HuH-7 (cell line): ENCODE data around the gene HINT3.
"Not testable (repeated sequence)": the region's sequence is repeated elsewhere in the genome, so short reads cannot be mapped to it uniquely, and the experiment has no call there.

Source experiments
- DNase-seq: peaks from one replicate; pipeline ENCODE4 v3.0.0; 2011; ENCODE audit warnings: low spot score

Gene HINT3

DNA sequence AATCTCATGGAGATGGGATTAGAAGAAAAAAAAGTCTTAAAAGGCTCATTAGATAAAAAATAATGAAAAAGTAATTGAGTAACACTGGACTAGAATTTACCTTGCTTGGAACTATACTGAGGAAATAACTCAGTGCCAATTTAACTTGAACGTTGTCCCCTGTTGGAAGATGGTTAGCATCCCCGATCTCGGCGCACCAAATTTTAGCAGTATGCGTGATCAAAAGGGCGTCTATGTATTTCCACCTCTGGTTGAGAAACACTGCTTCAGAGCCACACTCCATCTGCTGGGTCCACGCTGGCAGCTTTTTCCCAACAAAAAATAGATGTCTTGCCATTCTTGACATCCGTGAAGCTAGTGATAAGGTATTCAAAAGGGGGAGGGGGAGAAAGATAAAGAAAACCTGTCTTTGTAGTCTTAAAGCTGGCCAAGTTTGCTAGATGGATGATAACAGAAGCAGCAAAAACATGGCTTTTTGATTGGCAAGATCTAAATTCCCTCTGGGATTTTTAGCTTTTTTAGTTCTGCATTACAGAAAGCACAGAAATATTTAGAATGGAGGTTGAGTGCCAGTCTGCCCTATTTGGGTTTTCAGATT lies 6.4 kb downstream of the HINT3 start:
- DNase-seq: no peak

DNA sequence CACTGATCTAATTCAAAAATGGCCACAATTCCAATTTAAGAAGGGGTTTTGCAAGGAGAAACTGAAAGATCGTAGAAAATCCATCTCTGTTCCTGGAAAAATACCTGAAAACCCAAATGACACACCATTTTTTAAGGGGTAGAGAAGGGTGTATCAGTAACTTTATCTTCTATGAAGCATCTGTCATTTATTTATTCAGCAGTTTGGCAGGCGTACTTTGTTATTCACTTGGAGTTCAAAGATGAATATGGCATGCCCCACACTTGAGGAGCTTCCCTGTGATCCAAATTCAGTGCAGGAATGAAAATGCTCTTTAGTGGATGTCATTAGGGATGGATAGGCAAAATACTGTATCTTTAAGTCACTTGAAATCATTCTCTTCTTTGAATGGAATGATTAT lies 7.2 kb downstream of the HINT3 start:
- no peak for DNase-seq

DNA sequence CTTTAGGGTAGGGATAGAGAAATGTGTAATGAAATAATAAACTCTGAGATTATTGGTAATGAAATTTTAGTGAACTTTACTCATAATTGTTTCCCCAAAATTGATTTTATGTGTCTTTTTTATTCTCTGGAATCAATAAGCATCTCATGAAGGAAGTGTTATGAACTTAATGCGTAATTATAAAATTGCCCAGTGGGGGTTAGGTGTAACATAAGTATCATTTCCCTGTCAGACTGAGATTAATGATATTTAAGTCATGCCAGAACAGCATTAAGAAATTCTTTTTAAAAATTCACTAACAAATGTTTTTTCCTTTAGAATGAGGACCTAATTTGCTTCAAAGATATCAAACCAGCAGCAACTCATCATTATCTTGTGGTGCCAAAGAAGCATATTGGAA lies 10.0 kb downstream of the HINT3 start:
- DNase-seq: no peak

DNA sequence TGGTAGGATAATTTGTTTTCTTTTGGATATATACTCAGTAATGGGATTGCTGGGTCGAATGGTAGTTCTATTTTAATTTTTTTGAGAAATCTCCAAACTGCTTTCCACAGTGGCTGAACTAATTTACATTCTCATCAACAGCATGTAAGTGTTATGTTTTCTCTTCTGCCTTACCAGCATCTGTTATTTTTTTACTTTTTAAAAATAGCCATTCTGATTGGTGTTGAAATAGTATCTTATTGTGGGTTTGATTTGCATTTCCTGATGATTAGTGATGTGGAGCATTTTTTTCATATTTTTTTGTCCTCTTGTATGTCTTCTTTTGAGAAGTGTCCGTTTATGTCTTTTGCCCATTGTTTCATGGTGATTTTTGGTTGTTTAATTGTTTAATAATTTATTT lies 11.9 kb downstream of the HINT3 start:
- no peak for DNase-seq

DNA sequence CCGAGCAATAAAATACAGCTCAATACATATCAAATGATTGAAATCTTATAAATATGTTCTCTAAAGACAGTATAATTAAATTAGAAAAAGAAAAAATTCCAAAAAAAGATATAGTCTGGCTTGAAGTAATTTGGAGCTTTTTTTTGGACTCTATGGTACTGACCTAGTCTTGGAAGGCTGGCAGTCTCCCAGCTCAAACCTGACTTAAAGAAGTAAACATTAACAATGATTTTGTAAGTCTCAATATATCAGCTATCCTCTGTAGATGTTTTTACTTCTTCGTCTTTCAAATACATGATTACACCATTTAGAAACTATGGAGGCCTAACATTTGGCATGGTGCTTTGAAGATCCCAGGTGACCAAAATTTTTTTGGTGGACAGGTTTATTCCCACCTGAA lies 14.2 kb downstream of the HINT3 start:
- no peak for DNase-seq

DNA sequence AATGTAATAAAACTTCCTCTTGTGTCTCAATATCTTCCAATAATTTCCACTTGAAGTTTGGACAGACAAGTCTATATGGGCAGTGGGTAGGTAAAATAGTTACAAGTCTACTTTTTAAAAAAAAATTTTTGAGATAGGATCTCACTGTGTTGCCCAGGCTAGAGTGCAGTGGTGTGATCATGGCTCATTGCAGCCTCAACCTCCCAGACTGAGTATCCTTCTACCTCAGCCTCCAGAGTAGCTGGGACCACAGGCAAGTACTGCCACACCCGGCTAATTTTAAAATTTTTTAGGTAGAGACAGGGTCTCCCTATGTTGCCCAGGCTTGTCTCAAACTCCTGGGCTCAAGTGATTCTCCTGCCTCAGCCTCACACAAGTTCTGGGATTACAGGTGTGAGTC lies 15.9 kb downstream of the HINT3 start:
- DNase-seq: not testable (repeated sequence)

DNA sequence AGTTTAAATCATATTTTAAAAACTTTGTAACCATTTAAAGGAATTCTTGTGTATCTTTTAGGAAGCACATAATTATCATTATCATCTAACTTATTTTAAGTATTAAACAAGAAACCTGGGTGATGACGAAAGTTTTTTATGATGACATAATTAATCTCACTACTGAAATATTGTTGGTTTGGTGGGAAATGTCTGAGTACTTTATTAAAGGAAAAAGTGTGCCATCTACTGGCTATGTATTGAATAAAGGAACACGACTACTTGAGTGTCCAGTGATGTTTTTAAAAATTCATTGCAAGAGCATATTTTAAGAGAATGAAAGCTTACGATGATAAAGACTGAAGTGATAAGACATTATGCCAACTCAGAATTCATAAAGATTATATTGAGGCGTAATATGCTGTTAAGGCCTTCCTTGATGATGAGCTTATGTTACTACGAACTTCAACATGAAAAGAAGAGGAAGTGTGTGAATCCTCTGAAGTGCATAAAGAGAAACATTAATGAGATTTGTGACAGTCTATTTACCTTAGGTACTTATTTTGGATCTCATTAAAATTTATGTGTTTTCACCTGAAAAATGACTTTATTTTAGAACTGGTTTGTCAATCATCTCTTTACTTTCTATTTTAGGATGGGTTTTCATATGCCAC lies 17.8 kb downstream of the HINT3 start:
- no peak for DNase-seq

DNA sequence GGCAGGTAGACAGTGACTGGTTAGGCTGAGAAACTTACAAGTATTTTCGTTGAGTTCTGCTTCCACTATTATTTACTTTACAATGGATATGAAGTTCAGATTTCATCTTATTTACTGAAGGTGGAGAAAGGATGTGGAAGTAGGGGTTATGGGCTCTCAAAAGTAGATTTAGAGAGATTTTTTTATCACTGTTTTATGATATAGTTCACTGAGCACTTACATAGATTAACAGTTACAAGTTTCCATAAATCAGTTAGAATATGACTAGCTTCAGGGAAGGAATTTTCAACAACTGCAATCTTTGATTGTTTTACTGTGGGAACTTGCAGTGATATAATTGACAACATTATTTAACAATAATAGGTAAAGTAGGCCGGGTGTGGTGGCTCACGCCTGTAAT lies 22.5 kb downstream of the HINT3 start:
- no peak for DNase-seq

DNA sequence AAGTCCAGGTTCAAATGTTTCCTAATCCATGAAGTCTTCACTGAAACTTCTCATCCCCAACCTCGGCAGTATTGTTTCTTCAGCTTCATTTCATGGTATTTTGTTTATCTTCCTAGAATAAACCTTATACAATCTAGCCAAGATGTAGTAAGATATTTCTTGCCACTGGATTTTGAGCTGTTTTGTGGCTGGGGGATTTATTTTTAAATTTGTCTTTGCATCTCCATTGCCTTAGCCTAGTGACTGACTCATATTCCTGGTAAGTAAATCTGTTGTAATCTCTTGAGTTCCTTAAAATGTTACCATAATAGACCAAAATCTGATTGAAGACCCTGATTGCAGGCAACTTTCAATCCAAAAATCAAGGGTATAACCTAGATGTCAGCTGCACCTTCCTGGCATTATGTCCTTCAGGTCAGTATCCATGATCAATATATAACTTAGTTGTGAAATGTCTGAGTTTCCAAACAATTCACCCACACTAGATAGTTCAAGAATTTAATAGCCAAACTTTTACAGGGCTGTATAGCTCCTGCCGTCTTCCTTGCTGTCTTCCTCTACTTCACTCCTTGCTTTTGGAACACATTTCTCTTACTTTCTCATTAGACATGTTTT lies 25.1 kb downstream of the HINT3 start:
- DNase-seq: no peak

DNA sequence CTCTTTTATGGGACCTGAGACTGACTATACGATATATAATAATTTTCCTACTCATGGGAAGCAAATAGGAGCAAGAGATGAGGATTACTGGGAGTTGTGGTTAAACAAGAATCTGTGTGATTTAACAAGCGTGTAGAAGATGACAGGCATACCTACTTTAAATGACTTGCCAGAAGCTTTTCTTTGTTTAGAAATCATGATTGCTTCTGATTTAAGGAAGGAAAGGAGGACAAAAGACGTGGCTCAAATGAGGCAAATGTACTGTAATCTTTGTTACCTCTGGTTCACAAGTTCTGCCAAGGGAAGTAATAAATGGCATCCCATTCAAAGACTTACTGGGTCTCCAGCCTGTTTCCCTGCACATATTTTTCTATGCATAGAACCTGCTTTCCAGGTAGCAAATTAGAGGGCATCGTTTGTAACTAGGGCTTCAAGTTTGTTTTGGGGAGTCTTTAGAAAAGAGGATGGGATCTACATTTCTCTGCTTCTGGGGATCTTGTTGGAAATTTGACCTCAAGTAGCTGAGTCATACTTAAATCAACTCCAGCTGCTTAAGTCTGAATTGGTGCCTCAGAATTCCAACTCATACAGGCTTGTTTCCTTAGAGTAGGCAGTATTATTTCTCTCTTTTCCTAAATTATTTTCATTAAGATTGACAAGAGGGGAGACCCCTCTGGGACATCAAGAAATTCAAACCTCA lies 26.8 kb downstream of the HINT3 start:
- DNase-seq: no peak

DNA sequence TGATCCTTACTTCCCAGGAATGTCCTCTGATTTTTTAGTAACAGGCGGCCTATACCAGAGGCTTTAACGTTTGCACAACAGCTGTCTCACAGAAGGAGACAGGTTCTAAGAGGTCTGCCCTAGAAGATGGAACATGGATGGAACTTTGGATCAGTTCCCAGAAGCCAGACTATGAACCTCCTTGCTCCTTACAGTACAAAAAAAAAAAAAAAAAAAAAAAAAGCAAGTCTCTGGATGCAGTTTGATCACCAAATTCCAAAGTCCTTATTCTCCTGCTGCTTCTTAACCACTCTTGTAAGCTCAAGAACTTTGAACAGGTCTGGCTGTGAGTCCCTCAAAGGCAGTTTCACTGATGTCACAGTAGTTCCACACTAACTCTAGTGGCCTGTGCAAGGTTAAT lies 27.7 kb downstream of the HINT3 start:
- no peak for DNase-seq

DNA sequence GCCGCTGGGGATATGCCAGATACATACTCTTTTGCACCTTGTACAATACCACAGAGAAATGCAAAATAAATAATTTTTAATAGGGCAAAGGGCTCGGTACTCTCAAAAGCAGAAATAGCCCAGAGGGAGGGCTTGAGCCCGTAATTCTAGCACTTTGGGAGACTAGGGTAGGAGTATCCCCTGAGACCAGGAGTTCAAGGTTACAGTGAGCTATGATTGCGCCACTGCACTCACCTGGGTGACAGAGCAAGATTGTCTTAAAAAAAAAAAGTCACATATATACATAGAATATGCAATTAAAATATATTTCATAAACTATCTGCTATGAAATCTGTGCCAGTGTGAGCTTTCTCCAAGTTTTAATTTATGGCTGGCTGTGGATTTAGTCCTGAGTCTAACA lies 29.0 kb downstream of the HINT3 start:
- no peak for DNase-seq

DNA sequence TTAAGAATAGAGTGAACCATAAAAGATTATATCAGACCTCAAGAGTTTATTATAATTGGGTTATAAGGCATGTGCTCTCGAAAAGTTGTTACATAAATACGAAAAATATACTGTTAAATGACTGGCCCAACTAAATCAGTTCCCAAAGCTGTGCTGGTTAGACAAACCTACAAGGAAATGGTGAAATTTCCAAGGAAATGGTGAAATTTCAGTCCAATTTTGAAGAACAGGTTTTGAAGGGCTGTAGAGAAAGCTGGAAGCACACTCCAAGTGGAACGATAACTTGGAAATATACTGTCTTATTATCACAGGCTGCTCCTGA lies 29.4 kb downstream of the HINT3 start:
- DNase-seq: no peak

DNA sequence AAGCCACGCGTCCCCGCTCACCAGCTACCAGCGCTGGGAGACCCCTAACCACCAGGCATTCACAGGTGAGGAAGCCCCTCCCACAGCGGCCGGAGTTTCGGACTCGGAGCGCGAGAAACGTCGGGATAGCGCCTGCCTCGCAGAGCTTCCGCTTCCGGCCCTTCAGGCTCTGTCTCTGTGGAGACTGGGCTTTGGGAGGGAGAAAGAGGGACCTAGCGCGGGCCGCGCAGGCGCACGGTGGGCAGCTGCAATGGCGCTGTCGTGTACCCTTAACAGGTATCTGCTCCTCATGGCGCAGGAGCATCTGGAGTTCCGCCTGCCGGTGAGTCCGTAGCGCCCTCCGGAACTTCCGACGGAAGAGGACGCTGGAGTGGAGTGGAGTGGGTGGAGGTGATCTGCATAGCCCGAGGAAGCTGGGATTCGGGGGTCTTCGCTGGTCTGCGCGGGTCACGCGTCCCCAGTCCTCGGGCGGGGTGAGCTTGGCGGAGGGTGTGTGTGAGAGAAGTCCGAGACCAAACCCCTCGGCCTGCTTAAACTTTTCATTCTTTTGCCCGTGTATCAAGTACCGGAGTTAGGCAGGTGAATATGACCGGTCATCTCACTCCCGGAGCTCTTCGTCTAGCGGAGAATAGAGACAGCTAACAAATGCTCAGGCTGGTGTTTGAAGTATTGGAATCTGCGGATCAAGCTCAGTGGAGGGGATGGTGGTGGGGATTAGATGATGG lies 29.9 kb downstream of the HINT3 start, which contains the start of gene TRMT11:
TRMT11 (plus strand) TSS at position 240 of the 725 bp plus-strand sequence; CDS start at position 251, 11 bp downstream.
- peak; percentile 84 for DNase-seq

DNA sequence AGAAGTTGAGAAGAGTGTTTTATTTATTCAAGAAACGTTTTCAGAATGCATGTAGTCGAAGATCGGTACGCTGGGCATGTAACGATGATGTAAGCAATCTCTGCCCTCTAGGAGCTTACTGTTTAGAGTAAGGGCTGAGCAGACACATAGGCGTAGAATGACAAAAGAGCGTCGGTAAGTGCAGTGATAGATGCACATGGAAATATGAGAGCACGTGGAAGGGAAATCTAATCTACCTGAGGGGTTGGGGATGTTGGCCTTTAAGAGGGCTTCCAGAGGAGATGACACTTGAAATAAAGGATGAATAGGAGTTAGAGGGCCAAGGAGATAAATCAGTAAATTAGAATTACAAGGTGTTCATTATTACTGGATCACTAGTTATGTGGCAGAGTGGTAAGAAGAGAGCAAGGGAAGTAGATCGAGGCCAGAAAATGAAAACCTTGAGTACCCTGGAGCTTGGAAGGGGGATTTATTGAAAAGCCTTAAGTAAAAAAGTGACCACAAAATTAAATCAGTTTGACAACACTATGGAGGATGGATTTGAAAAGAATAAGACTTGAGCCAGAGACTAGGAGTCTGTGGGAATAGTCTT lies 30.6 kb downstream of the HINT3 start:
- no peak for DNase-seq

DNA sequence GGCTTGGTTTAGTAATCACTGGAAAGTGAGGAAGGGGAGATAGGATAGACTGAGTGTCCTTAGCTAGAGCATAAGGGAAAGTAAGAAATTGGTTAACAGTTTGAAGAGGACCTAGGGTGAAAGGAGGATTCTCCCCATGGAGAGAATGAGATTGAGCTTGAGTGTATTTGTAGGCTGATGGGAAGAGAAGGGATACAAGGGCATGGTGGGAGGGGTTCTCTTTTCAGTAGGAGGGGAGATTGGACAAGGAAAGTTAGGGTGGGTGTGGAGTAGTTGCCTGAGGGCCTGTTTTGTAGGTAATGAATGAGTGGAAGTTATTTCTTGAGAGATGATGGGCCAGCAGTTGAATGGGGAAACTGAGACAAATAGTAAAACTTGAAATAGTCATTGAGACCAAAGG lies 31.7 kb downstream of the HINT3 start:
- no peak for DNase-seq

DNA sequence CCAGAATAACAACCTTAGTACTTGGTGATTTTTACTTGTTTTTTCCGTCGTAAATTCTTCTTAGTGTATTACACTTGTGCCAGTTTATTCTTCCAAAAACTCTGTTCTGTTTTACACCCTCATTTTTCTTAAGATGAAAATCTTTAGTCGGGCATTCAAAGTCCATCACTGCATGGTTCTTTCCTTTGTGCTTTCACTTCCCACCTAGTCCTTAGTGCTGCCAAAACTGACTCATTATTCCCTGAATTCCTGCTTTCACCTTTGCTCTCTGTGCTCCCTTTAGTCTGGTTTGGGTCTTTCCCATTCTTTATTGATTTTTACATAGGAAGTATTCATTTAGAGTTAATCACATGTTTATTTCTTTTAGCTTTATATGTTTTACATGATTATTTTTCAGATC lies 33.1 kb downstream of the HINT3 start:
- DNase-seq: peak; percentile 20

DNA sequence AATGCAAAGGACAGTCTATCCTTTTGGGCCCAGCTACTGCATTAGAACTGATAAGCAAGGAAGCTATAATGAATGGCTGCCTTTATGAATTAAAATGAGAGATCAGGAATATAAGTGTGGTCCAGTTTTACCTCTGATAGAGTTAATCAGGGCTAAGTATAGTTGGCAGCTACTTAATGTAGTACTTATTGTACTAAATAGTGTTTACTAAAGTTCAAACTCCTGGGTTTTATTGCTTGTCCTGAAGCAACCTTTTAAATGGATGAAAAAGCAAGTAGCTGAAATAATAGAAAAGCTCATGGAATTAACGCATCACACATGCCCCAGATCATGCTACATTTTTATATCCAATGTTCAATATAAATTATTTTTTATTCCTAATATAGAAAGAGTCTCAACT lies 35.1 kb downstream of the HINT3 start:
- no peak for DNase-seq

DNA sequence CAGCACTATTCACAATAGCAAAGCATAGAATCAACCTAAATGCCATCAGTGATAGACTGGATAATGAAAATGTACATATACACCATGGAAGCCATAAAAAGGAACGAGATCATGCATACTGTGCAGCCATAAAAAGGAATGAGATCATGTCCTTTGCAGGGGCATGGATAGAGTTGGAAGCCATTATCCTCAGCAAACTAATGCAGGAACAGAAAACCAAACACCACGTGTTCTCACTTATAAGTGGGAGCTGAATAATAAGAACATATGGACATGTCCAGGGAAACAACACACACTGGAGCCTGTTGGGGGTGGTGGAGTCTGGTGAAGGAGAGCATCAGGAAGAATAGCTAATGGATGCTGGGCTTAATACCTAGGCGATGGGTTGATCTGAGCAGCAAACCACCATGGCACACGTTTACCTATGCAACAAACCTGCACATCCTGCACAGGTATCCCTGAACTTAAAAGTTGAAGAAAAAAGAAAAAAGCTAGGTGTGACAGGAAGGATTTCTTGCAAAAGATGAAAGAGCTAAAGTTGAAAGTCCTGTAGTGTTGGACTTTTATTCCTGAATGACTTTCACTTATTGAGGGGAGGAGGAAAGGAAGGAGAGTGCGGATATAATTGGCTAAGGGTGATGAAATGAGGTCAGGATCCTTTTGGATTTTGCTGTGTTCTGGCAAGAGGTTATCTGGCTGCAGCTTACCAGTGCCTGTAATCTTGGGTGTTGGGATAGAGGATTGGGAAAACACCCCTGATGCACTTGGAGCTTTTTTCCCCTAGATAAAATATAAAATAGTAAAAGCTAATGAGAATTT lies 38.3 kb downstream of the HINT3 start:
- no peak for DNase-seq

DNA sequence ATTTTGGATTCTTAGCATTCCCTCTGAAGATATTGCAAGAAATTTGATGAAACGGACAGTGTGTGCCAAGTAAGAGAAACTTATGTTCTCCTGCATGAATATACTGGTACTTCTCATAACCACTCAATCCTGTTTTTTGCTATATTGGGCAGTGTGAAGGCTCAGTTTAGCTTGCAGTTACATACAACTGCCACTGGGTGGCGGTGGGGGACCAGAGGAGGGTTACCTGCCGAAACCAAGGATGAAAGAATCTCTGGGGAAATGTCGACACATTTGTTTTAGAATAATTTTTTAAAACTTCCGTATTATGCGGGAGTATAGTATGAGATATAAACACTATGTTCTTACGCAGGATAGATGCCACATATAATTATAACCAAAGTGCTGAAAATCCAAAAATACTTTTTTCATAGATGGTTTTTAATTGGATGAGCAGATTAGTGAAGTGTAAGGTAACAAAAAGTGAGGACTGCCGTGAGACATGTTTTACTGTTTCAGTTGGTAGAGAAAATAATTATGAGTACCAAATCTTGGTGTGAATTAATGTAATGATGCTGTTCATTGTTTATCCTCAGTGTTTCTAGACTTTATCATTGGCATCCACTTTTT lies 39.5 kb downstream of the HINT3 start:
- peak; percentile 53 for DNase-seq
